K562 (cell line): ENCODE measurements around the gene CRYBA4. TPM values are rescaled to one million over a fixed set of nuclear protein-coding genes. Genes with fewer than 3 reads are reported as not detected.

Source experiments
- BACH1 ChIP-seq: fragments of 200-800 bp; sonication (Bioruptor generic); IDR thresholded peaks from 2 replicates; pipeline ENCODE4 v1.6.1; 2016; ENCODE audit warnings: missing genetic modification characterization, missing compliant biosample characterization
- CHD2 ChIP-seq: IDR thresholded peaks from 2 replicates; pipeline ENCODE4 v1.6.1; 2011; ENCODE audit warnings: low read depth, low read length
- GTF2F1 ChIP-seq: IDR thresholded peaks from 2 replicates; pipeline ENCODE4 v1.6.1; 2011; ENCODE audit warnings: low read depth, low read length, improper control_type of control experiment
- IRF2 ChIP-seq: sonication (generic); formaldehyde crosslinking; IDR thresholded peaks from 2 replicates; pipeline ENCODE4 v1.8.1; 2022; ENCODE audit warnings: mild to moderate bottlenecking, missing genetic modification reagents
- KLF6 ChIP-seq: fragments of 250-450 bp; sonication (Bioruptor Pico); IDR thresholded peaks from 2 replicates; pipeline ENCODE4 v1.4.0; 2020; ENCODE audit warnings: mild to moderate bottlenecking, moderate library complexity, borderline replicate concordance
- MAZ ChIP-seq, 2 experiments: fragments of 450-650 bp in 1 of 2; sonication (generic) in 1 of 2; formaldehyde crosslinking; IDR thresholded peaks in 1 of 2; conservative IDR thresholded peaks in 1 of 2; 2 replicates each; pipeline versions ENCODE4 v1.4.0 to v1.5.0; 2020; ENCODE audit warnings: mild to moderate bottlenecking in 1 of 2, missing genetic modification reagents in 1 of 2
- RBM25 ChIP-seq: fragments of 200-400 bp; formaldehyde crosslinking; IDR thresholded peaks from 2 replicates; pipeline ENCODE4 v1.6.1; 2018; ENCODE audit warnings: low read length, low read depth, moderate library complexity; ENCODE audit not compliant: severe bottlenecking
- SLC30A9 ChIP-seq: fragments of 250-450 bp; sonication (Bioruptor Pico); IDR thresholded peaks from 2 replicates; pipeline ENCODE4 v1.8.0; 2022; ENCODE audit warnings: mild to moderate bottlenecking, moderate library complexity
- SMAD2 ChIP-seq: fragments of 150-350 bp; IDR thresholded peaks from 2 replicates; pipeline ENCODE4 v1.6.1; 2014; ENCODE audit warnings: low read depth, mild to moderate bottlenecking, low read length
- SMARCA5 ChIP-seq: fragments of 450-650 bp; IDR thresholded peaks from 2 replicates; pipeline ENCODE4 v1.6.1; 2016
- TAF9B ChIP-seq: fragments of 450-650 bp; IDR thresholded peaks from 2 replicates; pipeline ENCODE4 v1.6.1; 2018; ENCODE audit warnings: mild to moderate bottlenecking; ENCODE audit not compliant: partially characterized antibody
- TARDBP ChIP-seq: fragments of 450-650 bp; IDR thresholded peaks from 2 replicates; pipeline ENCODE4 v1.6.1; 2016
- YY1 ChIP-seq, 3 experiments: IDR thresholded peaks; 2 replicates each; pipeline ENCODE4 v1.6.1; 2011; ENCODE audit warnings: low read length in 2 of 3, mild to moderate bottlenecking in 2 of 3, moderate library complexity in 2 of 3, borderline replicate concordance in 1 of 3, control low read depth in 1 of 3, low read depth in 1 of 3; ENCODE audit not compliant: insufficient read depth in 3 of 3, insufficient replicate concordance in 2 of 3, control insufficient read depth in 1 of 3, insufficient read length in 1 of 3; ENCODE audit errors: extremely low read depth in 1 of 3
- ZNF175 ChIP-seq: fragments of 200-800 bp; sonication (Bioruptor generic); IDR thresholded peaks from 2 replicates; pipeline ENCODE4 v1.6.1; 2016; ENCODE audit warnings: low read depth, mild to moderate bottlenecking, missing genetic modification characterization, missing compliant biosample characterization
- ZNF780A ChIP-seq: fragments of 250-450 bp; sonication (Bioruptor Pico); IDR thresholded peaks from 2 replicates; pipeline ENCODE4 v1.5.0; 2021; ENCODE audit warnings: mild to moderate bottlenecking
- polyA plus RNA-seq, 8 experiments: library from polyadenylated mRNA; depleted of rRNA in 4 of 8; stranded (reverse) in 5 of 8; unstranded in 3 of 8; fragments of >200 nt; fragmentation: Nextera tagmentation in 2 of 8; fragmentation: Illumina TruSeq in 1 of 8; extraction: Ambion mirVana in 2 of 8; extraction: Trizol in 1 of 8; gene quantifications; 2 replicates each; pipeline versions ENCODE4 v1.2.1 to v1.2.3, GENCODE V29; 2011 to 2014; ENCODE audit warnings: inconsistent platforms in 1 of 8, missing spikeins in 1 of 8
- total RNA-seq, 7 experiments: library from RNA; depleted of rRNA in 6 of 7; stranded (reverse); fragments of >200 nt in 6 of 7; fragmentation: Illumina TruSeq in 2 of 7; extraction: Trizol in 2 of 7; gene quantifications; 2 replicates each; pipeline versions ENCODE4 v1.2.1 to v1.2.3, GENCODE V29; 2011 to 2021; ENCODE audit warnings: low replicate concordance in 1 of 7
- TF ChIP-seq, protein P1 (sequence below): fragments of 250-450 bp; sonication (Bioruptor Pico); IDR thresholded peaks from 2 replicates; pipeline ENCODE4 v1.5.0; 2020; ENCODE audit warnings: mild to moderate bottlenecking, borderline replicate concordance
- TF ChIP-seq, protein P2 (sequence below): sonication (generic); formaldehyde crosslinking; IDR thresholded peaks from 2 replicates; pipeline ENCODE4 v1.8.0; 2023; ENCODE audit warnings: mild to moderate bottlenecking, missing genetic modification reagents
- TF ChIP-seq, protein P3 (sequence below): fragments of 450-650 bp; formaldehyde crosslinking; IDR thresholded peaks from 2 replicates; pipeline ENCODE4 v1.4.0; 2020; ENCODE audit warnings: mild to moderate bottlenecking
- TF ChIP-seq, protein P4 (sequence below): fragments of 450-650 bp; IDR thresholded peaks from 2 replicates; pipeline ENCODE4 v1.6.1; 2016
- TF ChIP-seq, protein P5 (sequence below): conservative IDR thresholded peaks from 2 replicates; pipeline ENCODE4 v1.6.1; 2011; ENCODE audit warnings: low read depth, mild to moderate bottlenecking, low read length; ENCODE audit not compliant: control insufficient read depth

CRYBA4 gene
- total and polyA plus RNA-seq, 9 of the 15 experiments (the other 6 are each of a cell fraction or from before 2014, with no cell fraction given), result 0.59 to 3.3 (median 1.6) TPM

DNA sequence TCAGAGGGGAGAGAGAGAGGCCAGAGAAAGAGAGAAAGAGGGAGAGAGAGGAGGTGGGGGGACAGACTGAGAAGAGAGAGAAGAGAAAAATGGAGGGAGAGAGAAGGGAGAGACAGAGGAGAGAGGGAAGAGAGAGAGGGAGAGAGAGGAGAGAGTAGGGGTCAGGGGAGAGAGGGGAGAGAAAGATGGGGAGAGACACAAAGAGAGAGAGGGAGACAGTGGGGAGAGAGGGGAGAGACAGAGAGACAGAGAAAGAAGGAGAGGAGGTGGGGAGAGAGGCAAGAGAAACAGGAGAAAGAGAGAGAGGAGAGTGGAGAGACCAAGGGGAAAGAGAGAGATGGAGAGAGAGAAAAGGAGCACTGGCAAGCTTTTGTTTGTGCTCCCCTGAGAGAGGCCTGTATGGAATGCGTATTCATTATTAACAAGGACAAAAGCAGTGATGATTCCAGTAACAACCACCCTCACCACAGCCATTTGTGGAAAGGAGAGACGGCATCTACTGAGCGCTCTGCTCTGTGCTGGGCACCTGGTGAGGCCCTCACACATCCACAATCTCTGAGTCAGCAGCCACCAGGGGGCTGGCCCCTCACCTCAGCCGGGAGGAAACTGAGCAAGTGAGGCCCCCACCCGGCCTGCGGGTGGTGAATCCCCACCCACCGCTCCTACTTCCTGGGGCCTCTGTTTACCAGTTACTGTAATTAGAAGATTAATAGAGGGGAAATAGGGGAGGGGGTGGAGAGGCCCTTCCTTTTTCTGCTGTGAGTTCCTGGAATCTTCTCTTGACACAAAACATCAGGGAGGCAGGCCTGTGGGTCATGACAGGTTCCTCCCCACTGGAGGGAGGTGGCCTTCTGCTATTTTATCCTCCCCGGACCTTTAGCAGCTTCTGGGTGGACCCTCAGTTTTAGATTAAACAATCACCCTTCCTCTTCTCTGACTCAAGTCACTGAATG, 21.0 kb downstream of the CRYBA4 start (continued):
- TF ChIP-seq, protein P1, sequence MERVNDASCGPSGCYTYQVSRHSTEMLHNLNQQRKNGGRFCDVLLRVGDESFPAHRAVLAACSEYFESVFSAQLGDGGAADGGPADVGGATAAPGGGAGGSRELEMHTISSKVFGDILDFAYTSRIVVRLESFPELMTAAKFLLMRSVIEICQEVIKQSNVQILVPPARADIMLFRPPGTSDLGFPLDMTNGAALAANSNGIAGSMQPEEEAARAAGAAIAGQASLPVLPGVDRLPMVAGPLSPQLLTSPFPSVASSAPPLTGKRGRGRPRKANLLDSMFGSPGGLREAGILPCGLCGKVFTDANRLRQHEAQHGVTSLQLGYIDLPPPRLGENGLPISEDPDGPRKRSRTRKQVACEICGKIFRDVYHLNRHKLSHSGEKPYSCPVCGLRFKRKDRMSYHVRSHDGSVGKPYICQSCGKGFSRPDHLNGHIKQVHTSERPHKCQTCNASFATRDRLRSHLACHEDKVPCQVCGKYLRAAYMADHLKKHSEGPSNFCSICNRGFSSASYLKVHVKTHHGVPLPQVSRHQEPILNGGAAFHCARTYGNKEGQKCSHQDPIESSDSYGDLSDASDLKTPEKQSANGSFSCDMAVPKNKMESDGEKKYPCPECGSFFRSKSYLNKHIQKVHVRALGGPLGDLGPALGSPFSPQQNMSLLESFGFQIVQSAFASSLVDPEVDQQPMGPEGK (CRISPR knock-in tag), result no peak
- TF ChIP-seq ZNF175 (no peak), RBM25 (no peak), SLC30A9 (CRISPR knock-in tag) (no peak), ZNF780A (CRISPR knock-in tag) (no peak), GTF2F1 (no peak), SMAD2 (no peak), TARDBP (no peak), SMARCA5 (no peak), KLF6 (CRISPR knock-in tag) (no peak), TAF9B (no peak), YY1 (IDR thresholded peaks at IDR 0.05; ENCODE audit: borderline replicate concordance in 1 of 3, control insufficient read depth in 1 of 3, extremely low read depth in 1 of 3, insufficient read depth in 3 of 3, insufficient read length in 1 of 3, insufficient replicate concordance in 2 of 3, low read depth in 1 of 3, low read length in 2 of 3) (no peak), CHD2 (no peak), BACH1 (no peak), MAZ (CRISPR knock-in tag; conservative IDR thresholded peaks at IDR 0.05 in 1 of 2, IDR thresholded peaks at IDR 0.05 in 1 of 2) (peak in 1 of 2 experiments; percentile 56; a peak in 2 of 4 replicates), IRF2 (CRISPR knock-in tag) (no peak)
- TF ChIP-seq, protein P2, sequence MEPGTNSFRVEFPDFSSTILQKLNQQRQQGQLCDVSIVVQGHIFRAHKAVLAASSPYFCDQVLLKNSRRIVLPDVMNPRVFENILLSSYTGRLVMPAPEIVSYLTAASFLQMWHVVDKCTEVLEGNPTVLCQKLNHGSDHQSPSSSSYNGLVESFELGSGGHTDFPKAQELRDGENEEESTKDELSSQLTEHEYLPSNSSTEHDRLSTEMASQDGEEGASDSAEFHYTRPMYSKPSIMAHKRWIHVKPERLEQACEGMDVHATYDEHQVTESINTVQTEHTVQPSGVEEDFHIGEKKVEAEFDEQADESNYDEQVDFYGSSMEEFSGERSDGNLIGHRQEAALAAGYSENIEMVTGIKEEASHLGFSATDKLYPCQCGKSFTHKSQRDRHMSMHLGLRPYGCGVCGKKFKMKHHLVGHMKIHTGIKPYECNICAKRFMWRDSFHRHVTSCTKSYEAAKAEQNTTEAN, result no peak
- TF ChIP-seq, protein P3, sequence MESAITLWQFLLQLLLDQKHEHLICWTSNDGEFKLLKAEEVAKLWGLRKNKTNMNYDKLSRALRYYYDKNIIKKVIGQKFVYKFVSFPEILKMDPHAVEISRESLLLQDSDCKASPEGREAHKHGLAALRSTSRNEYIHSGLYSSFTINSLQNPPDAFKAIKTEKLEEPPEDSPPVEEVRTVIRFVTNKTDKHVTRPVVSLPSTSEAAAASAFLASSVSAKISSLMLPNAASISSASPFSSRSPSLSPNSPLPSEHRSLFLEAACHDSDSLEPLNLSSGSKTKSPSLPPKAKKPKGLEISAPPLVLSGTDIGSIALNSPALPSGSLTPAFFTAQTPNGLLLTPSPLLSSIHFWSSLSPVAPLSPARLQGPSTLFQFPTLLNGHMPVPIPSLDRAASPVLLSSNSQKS (CRISPR knock-in tag), result no peak
- TF ChIP-seq, protein P4, sequence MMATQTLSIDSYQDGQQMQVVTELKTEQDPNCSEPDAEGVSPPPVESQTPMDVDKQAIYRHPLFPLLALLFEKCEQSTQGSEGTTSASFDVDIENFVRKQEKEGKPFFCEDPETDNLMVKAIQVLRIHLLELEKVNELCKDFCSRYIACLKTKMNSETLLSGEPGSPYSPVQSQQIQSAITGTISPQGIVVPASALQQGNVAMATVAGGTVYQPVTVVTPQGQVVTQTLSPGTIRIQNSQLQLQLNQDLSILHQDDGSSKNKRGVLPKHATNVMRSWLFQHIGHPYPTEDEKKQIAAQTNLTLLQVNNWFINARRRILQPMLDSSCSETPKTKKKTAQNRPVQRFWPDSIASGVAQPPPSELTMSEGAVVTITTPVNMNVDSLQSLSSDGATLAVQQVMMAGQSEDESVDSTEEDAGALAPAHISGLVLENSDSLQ, result no peak
- TF ChIP-seq, protein P5, sequence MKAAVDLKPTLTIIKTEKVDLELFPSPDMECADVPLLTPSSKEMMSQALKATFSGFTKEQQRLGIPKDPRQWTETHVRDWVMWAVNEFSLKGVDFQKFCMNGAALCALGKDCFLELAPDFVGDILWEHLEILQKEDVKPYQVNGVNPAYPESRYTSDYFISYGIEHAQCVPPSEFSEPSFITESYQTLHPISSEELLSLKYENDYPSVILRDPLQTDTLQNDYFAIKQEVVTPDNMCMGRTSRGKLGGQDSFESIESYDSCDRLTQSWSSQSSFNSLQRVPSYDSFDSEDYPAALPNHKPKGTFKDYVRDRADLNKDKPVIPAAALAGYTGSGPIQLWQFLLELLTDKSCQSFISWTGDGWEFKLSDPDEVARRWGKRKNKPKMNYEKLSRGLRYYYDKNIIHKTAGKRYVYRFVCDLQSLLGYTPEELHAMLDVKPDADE, result no peak
